Mesothelial cell of epicardium (in vitro differentiated cells): Measurements from ENCODE around the gene BNIP1. TPM values are rescaled to one million over a fixed set of nuclear protein-coding genes. Genes with fewer than 3 reads are reported as not detected.

Experiments used
- DNase-seq, 2 experiments: peaks; one replicate each; pipeline ENCODE4 v3.0.0; 2021; ENCODE audit warnings: low spot score in 2 of 2; ENCODE audit not compliant: unreplicated experiment in 2 of 2
- H3K27ac Mint-ChIP-seq: 2 replicates; pipeline ENCODE4 v1.8.0; 2021; ENCODE audit warnings: mixed read lengths
- H3K27me3 Mint-ChIP-seq: 2 replicates; pipeline ENCODE4 v1.8.0; 2021; ENCODE audit warnings: low read depth, mixed read lengths
- H3K36me3 Mint-ChIP-seq: 2 replicates; pipeline ENCODE4 v1.8.0; 2021; ENCODE audit warnings: mixed read lengths
- H3K4me1 Mint-ChIP-seq: 2 replicates; pipeline ENCODE4 v1.8.0; 2021; ENCODE audit warnings: mixed read lengths
- H3K4me3 Mint-ChIP-seq: 2 replicates; pipeline ENCODE4 v1.8.0; 2021; ENCODE audit warnings: mild to moderate bottlenecking, moderate library complexity, mixed read lengths
- H3K9me3 Mint-ChIP-seq: 2 replicates; pipeline ENCODE4 v1.8.0; 2021; ENCODE audit warnings: mixed read lengths
- total RNA-seq: library from RNA; stranded (reverse); gene quantifications from 3 replicates; pipeline ENCODE4 v1.2.1, GENCODE V29; 2021
- TF ChIP-seq, protein P1 (sequence below): fragments of 200-600 bp; sonication (generic); IDR thresholded peaks from one replicate; pipeline ENCODE4 v1.5.0; 2021; ENCODE audit warnings: antibody characterized with exemption; ENCODE audit not compliant: unreplicated experiment

Gene BNIP1, protein sequence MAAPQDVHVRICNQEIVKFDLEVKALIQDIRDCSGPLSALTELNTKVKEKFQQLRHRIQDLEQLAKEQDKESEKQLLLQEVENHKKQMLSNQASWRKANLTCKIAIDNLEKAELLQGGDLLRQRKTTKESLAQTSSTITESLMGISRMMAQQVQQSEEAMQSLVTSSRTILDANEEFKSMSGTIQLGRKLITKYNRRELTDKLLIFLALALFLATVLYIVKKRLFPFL
- total RNA-seq = 10.8 to 12.2 TPM (median 11.2 TPM) in 3 replicates

DNA sequence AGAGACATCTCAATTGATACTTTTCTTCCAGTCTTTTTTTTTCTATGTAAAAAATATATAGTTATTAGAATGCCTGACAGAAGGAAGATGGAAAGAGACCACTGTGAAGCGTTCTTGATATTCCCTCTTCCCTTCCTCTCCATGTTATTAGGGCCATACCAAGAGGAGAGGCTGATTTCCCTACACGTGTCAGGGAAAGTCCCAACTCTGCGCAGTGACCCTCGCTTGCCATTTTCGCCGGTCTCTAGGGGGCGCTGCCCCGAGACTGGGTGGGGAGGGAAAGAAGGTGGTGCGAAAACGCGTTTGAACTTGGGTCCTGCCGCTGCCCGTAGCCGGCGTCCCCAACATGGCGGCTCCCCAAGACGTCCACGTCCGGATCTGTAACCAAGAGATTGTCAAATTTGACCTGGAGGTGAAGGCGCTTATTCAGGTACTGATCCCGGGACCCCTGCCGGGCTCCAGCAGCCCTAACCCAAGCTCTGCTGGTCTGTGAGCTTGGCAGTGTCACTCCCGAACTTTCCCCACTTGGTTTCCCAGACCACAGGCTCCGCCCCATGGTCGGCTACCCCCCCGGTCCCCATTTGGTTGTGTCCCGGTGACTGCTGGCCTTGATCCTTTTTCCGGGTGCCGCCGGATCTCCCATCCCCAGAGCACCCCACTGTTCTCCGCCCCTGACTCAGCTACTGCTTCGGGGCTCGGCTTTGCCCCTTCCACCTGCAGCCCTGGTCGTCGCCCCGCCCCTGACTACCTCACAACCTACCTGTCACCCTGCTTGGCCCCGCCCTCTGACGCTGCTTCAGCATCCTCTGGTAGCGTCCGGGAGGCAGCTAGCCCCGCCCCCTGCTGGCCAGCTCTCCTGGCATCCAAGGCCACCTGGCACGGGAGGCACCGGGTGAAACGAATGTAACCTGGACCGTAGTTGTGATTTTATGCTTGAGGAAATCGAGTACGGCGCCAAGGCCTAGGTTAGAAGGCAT is at the start of gene BNIP1:
Gene BNIP1 (plus strand): TSS at position 332 of the 977 bp plus-strand sequence. CDS start 15 bp downstream, at position 347.
- Mint-ChIP-seq H3K9me3 (peaks cover 4% of the 10 kb centered on the region), H3K36me3 (peaks cover 13% of the 10 kb centered on the region), H3K4me3 (peak within 1 kb of the TSS; percentile 97), H3K27me3 (no peaks in the 10 kb centered on the region), H3K27ac (peak within 1 kb of the TSS; percentile 99), H3K4me1 (peaks cover 10% of the 10 kb centered on the region)
- TF ChIP-seq, protein P1, sequence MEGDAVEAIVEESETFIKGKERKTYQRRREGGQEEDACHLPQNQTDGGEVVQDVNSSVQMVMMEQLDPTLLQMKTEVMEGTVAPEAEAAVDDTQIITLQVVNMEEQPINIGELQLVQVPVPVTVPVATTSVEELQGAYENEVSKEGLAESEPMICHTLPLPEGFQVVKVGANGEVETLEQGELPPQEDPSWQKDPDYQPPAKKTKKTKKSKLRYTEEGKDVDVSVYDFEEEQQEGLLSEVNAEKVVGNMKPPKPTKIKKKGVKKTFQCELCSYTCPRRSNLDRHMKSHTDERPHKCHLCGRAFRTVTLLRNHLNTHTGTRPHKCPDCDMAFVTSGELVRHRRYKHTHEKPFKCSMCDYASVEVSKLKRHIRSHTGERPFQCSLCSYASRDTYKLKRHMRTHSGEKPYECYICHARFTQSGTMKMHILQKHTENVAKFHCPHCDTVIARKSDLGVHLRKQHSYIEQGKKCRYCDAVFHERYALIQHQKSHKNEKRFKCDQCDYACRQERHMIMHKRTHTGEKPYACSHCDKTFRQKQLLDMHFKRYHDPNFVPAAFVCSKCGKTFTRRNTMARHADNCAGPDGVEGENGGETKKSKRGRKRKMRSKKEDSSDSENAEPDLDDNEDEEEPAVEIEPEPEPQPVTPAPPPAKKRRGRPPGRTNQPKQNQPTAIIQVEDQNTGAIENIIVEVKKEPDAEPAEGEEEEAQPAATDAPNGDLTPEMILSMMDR = peak; percentile 81
- DNase-seq = peak; percentile 96 to 98

DNA sequence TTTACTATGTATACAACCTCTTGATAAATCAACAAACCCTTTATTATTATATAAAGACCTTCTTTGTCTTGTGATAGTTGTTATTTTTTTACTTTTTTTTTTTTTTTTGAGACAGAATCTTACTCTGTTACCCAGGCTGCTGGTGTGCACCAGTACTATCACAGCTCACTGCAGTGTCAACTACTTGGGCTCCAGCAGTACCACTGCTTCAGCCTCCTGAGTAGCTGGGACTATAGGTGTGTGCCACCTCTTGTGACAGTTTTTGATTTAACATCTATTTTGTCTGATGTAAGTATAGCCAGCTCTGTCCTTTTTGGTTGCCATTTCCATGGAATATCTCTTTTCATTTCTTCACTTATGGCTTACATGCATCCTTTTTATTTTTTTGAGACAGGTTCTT is 45.5 kb upstream of the BNIP1 start:
- H3K27me3 Mint-ChIP-seq = no peaks in the 10 kb centered on the region
- no peak overlapping the region for H3K4me3 Mint-ChIP-seq
- no peak overlapping the region for H3K27ac Mint-ChIP-seq
- H3K9me3 Mint-ChIP-seq = peaks cover 8% of the 10 kb centered on the region
- TF ChIP-seq, protein P1 = no peak
- H3K36me3 Mint-ChIP-seq = peaks cover 19% of the 10 kb centered on the region
- no peak for DNase-seq
- peaks cover 9% of the 10 kb centered on the region for H3K4me1 Mint-ChIP-seq

DNA sequence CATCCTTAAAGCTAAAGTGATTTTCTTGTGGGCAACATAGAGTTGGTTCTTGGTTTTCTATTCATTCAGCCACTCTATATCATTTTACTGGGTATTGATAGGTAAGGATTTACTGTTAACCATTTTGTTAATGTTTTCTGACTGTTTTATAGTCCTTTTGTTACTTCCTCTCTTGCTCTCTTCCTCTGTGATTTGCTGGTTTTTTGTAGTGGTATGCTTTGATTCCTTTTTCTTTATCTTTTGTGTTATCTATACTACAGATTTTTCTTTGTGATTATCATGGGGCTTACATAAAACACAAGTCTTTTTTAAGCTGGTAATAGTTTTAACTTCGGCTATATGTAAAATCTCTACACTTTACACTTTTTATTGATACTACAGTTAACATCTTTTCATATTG is 44.9 kb upstream of the BNIP1 start:
- TF ChIP-seq, protein P1 = no peak
- Mint-ChIP-seq H3K9me3 (peaks cover 5% of the 10 kb centered on the region), H3K27ac (no peak overlapping the region), H3K4me1 (peaks cover 2% of the 10 kb centered on the region), H3K36me3 (peaks cover 17% of the 10 kb centered on the region), H3K27me3 (no peaks in the 10 kb centered on the region), H3K4me3 (no peak overlapping the region)
- DNase-seq = no peak

DNA sequence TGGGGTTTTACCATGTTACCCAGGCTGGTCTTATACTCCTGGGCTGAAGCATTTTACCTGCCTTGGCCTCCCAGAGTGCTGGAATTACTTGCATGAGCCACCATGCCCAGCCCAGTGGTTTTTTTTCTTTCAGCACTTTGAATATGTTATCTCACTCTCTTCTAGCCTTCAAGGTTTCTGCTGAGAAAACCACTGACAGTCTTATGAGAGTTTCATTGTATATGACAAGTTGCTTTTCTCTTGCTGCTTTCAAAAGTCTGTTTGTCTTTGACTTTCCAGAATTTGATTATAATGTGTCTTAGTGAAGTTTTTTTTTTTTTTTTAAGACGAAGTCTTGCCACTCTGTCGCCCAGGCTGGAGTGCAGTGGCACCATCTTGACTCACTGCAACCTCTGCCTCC is 43.1 kb upstream of the BNIP1 start:
- Mint-ChIP-seq H3K36me3 (peaks cover 13% of the 10 kb centered on the region), H3K4me1 (no peaks in the 10 kb centered on the region)

DNA sequence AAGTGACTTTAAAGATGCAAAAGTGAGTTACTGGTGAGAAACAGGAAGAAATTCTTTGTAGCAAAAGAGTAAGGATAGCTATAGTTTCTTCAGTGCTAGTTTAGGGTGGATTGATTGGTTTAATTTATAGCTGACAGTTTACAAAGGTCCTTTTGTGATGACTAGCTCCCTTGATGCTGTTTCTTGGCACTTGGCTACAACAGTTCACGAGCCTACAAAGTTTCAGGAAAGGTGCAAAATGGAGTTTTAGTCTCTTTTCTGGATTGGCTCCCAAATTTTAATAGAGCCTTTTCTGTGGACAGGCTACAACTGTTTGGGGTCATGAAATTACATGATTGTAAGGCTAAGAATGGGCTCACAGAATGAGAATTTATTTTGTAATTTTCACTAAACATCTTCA is 40.9 kb upstream of the BNIP1 start:
- TF ChIP-seq, protein P1 = no peak
- no peak overlapping the region for H3K4me3 Mint-ChIP-seq
- H3K27me3 Mint-ChIP-seq = no peaks in the 10 kb centered on the region
- H3K36me3 Mint-ChIP-seq = peaks cover 11% of the 10 kb centered on the region
- no peak overlapping the region for H3K27ac Mint-ChIP-seq
- H3K9me3 Mint-ChIP-seq = peaks cover 5% of the 10 kb centered on the region
- no peak for DNase-seq
- H3K4me1 Mint-ChIP-seq = no peaks in the 10 kb centered on the region

More for the DNA sequence above, 43.1 kb upstream of the BNIP1 start:
- DNase-seq = no peak
- no peak overlapping the region for H3K27ac Mint-ChIP-seq
- no peaks in the 10 kb centered on the region for H3K27me3 Mint-ChIP-seq
- H3K4me3 Mint-ChIP-seq = no peak overlapping the region
- TF ChIP-seq, protein P1 = no peak
- H3K9me3 Mint-ChIP-seq = peaks cover 5% of the 10 kb centered on the region
